Caco-2 (cell line): Measurements from ENCODE around the gene R3HCC1L. TPM values are rescaled to one million over a fixed set of nuclear protein-coding genes. Genes with fewer than 3 reads are reported as not detected.

Experiments
- BruUV-seq: library from RNA; stranded (reverse); fragments of 400-500 nt; replicated peaks from 2 replicates; lab custom pipeline; 2021; lab: Mats Ljungman, UMichigan
- CTCF ChIA-PET: fragments of 300-600 bp; sonication (Branson Sonifier 250); formaldehyde crosslinking; loops from one replicate; lab custom pipeline; 2022; ENCODE audit warnings: antibody characterized with exemption; lab: Charles Lee
- POLR2A ChIA-PET: fragments of 300-600 bp; sonication (Branson Sonifier 250); formaldehyde crosslinking; loops from one replicate; lab custom pipeline; 2022; ENCODE audit warnings: antibody characterized with exemption; lab: Charles Lee
- DNase-seq, 2 experiments: peaks; one replicate each; pipeline versions ENCODE4 v3.0.0 to v3.0.0-alpha.2; 2020 to 2022
- H3K27me3 ChIP-seq: replicated peaks from 2 replicates; pipeline ENCODE4 v1.6.0; 2011; ENCODE audit warnings: low read length; ENCODE audit not compliant: control insufficient read depth, insufficient read depth
- H3K36me3 ChIP-seq: 2 replicates; pipeline ENCODE4 v1.5.1; 2011; ENCODE audit warnings: low read length; ENCODE audit not compliant: control insufficient read depth, insufficient read depth
- H3K4me1 ChIP-seq: fragments of 250-450 bp; sonication (Bioruptor Pico); 2 replicates; pipeline ENCODE4 v1.5.1; 2020; ENCODE audit warnings: mild to moderate bottlenecking
- H3K4me3 ChIP-seq: 2 replicates; pipeline ENCODE4 v1.5.1; 2011; ENCODE audit warnings: low read depth, mild to moderate bottlenecking, control low read depth, low read length
- H3K9me3 ChIP-seq: fragments of 250-450 bp; sonication (Bioruptor Pico); 2 replicates; pipeline ENCODE4 v1.5.1; 2020; ENCODE audit warnings: mild to moderate bottlenecking, moderate library complexity
- H3K27ac Mint-ChIP-seq: one replicate; pipeline ENCODE4 v1.8.0; 2022; ENCODE audit warnings: mixed read lengths; ENCODE audit not compliant: unreplicated experiment
- H3K27me3 Mint-ChIP-seq: one replicate; pipeline ENCODE4 v1.8.0; 2022; ENCODE audit warnings: mixed read lengths; ENCODE audit not compliant: insufficient read depth, unreplicated experiment
- H3K36me3 Mint-ChIP-seq: one replicate; pipeline ENCODE4 v1.8.0; 2022; ENCODE audit warnings: mild to moderate bottlenecking, mixed read lengths; ENCODE audit not compliant: insufficient read depth, unreplicated experiment
- H3K4me1 Mint-ChIP-seq: one replicate; pipeline ENCODE4 v1.8.0; 2022; ENCODE audit warnings: low read depth, mixed read lengths; ENCODE audit not compliant: unreplicated experiment
- H3K4me3 Mint-ChIP-seq: one replicate; pipeline ENCODE4 v1.8.0; 2022; ENCODE audit warnings: mild to moderate bottlenecking, moderate library complexity, mixed read lengths; ENCODE audit not compliant: unreplicated experiment
- H3K9me3 Mint-ChIP-seq: one replicate; pipeline ENCODE4 v1.8.0; 2022; ENCODE audit warnings: mixed read lengths; ENCODE audit not compliant: unreplicated experiment
- CTCF ChIP-seq, 2 experiments: fragments of 200-600 bp in 1 of 2; IDR thresholded peaks; 1 replicate in 1 of 2; 2 replicates in 1 of 2; pipeline versions ENCODE4 v1.5.1 to v1.8.0; 2011 to 2022; ENCODE audit warnings: antibody characterized with exemption in 1 of 2, control low read depth in 1 of 2, inconsistent platforms in 1 of 2, low read depth in 1 of 2, low read length in 1 of 2, mild to moderate bottlenecking in 1 of 2, moderate library complexity in 1 of 2; ENCODE audit not compliant: insufficient read depth in 1 of 2, severe bottlenecking in 1 of 2, unreplicated experiment in 1 of 2
- intact Hi-C: fragments of 100-400 bp; cut with micrococcal nuclease; formaldehyde crosslinking; loops from one replicate; pipeline ENCODE4 v1.10.0; 2022; ENCODE audit not compliant: unreplicated experiment
- total RNA-seq: library from RNA; stranded (reverse); gene quantifications from 2 replicates; pipeline ENCODE4 v1.2.3, GENCODE V29; 2022

The R3HCC1L gene
- total RNA-seq, 1 experiment from 2014 or later: 16.5 TPM

GRCh38 chr10:98255146-98255877, 120.9 kb downstream of the R3HCC1L start:
- Histone ChIP-seq H3K27me3 (no peaks in the 10 kb centered on the region), H3K36me3 (no peaks in the 10 kb centered on the region; the same call in 1 of the 2 replicates), H3K9me3 (no peaks in the 10 kb centered on the region), H3K4me1 (no peaks in the 10 kb centered on the region), H3K4me3 (no peak overlapping the region)
- H3K9me3 Mint-ChIP-seq: no peaks in the 10 kb centered on the region
- H3K4me1 Mint-ChIP-seq: peaks cover 1% of the 10 kb centered on the region
- H3K27ac Mint-ChIP-seq: no peak overlapping the region
- CTCF ChIA-PET: no interaction called here
- no peak overlapping the region for H3K4me3 Mint-ChIP-seq
- intact Hi-C loops: no loop called here
- H3K36me3 Mint-ChIP-seq: peaks cover 15% of the 10 kb centered on the region
- no peaks in the 10 kb centered on the region for H3K27me3 Mint-ChIP-seq
- TF ChIP-seq CTCF (IDR thresholded peaks at IDR 0.05; ENCODE audit: insufficient read depth in 1 of 2, low read depth in 1 of 2, low read length in 1 of 2, severe bottlenecking in 1 of 2, unreplicated experiment in 1 of 2): no peak
- DNase-seq: no peak
- BruUV-seq: no TSS peak
- POLR2A ChIA-PET: no interaction called here

GRCh38 chr10:98256692-98257091, 122.2 kb downstream of the R3HCC1L start:
- no TSS peak for BruUV-seq
- intact Hi-C loops: no loop called here
- Histone ChIP-seq H3K4me1 (no peaks in the 10 kb centered on the region), H3K9me3 (no peaks in the 10 kb centered on the region), H3K36me3 (no peaks in the 10 kb centered on the region; the same call in 1 of the 2 replicates), H3K27me3 (no peaks in the 10 kb centered on the region), H3K4me3 (no peak overlapping the region)
- POLR2A ChIA-PET: no interaction called here
- DNase-seq: no peak
- H3K4me1 Mint-ChIP-seq: peaks cover 8% of the 10 kb centered on the region
- H3K4me3 Mint-ChIP-seq: no peak overlapping the region
- no peak overlapping the region for H3K27ac Mint-ChIP-seq
- no peaks in the 10 kb centered on the region for H3K9me3 Mint-ChIP-seq
- CTCF ChIA-PET: no interaction called here
- no peak for TF ChIP-seq CTCF (IDR thresholded peaks at IDR 0.05; ENCODE audit: insufficient read depth in 1 of 2, low read depth in 1 of 2, low read length in 1 of 2, severe bottlenecking in 1 of 2, unreplicated experiment in 1 of 2)
- H3K36me3 Mint-ChIP-seq: peaks cover 15% of the 10 kb centered on the region
- H3K27me3 Mint-ChIP-seq: no peaks in the 10 kb centered on the region

GRCh38 chr10:98257198-98257597, 122.7 kb downstream of the R3HCC1L start:
- DNase-seq: no peak
- H3K27ac Mint-ChIP-seq: no peak overlapping the region
- CTCF ChIA-PET: no interaction called here

More at GRCh38 chr10:98257198-98257597, 122.7 kb downstream of the R3HCC1L start:
- BruUV-seq: no TSS peak
- no peaks in the 10 kb centered on the region for H3K4me1 ChIP-seq
- peaks cover 15% of the 10 kb centered on the region for H3K36me3 Mint-ChIP-seq
- no peak for TF ChIP-seq CTCF (IDR thresholded peaks at IDR 0.05; ENCODE audit: insufficient read depth in 1 of 2, low read depth in 1 of 2, low read length in 1 of 2, severe bottlenecking in 1 of 2, unreplicated experiment in 1 of 2)
- intact Hi-C loops: no loop called here
- H3K4me1 Mint-ChIP-seq: peaks cover 8% of the 10 kb centered on the region
- POLR2A ChIA-PET: no interaction called here
- H3K4me3 Mint-ChIP-seq: no peak overlapping the region
- H3K4me3 ChIP-seq: no peak overlapping the region
- H3K9me3 Mint-ChIP-seq: no peaks in the 10 kb centered on the region
- H3K9me3 ChIP-seq: no peaks in the 10 kb centered on the region
- H3K27me3 ChIP-seq: no peaks in the 10 kb centered on the region
- no peaks in the 10 kb centered on the region for H3K27me3 Mint-ChIP-seq
- no peaks in the 10 kb centered on the region; the same call in 1 of the 2 replicates for H3K36me3 ChIP-seq
